H1 (cell line): ENCODE results near the gene CLDN6. TPM values are rescaled to one million over a fixed set of nuclear protein-coding genes. Genes with fewer than 3 reads are reported as not detected.

Experiments used
- ATF3 ChIP-seq: IDR thresholded peaks from 2 replicates; pipeline ENCODE4 v1.6.1; 2011; ENCODE audit warnings: low read depth, mild to moderate bottlenecking, low read length; ENCODE audit not compliant: insufficient read depth
- BACH1 ChIP-seq: IDR thresholded peaks from 2 replicates; pipeline ENCODE4 v1.6.1; 2012; ENCODE audit warnings: low read length, improper control_type of control experiment
- CHD1 ChIP-seq: IDR thresholded peaks from 2 replicates; pipeline ENCODE4 v1.6.1; 2012; ENCODE audit warnings: low read depth, low read length, improper control_type of control experiment
- EP300 ChIP-seq, 2 experiments: IDR thresholded peaks; 1 replicate in 1 of 2; 2 replicates in 1 of 2; pipeline ENCODE4 v1.6.1; 2011 to 2012; ENCODE audit warnings: low read depth in 2 of 2, low read length in 2 of 2, mild to moderate bottlenecking in 2 of 2, borderline replicate concordance in 1 of 2, inconsistent platforms in 1 of 2, moderate library complexity in 1 of 2
- FOSL1 ChIP-seq: IDR thresholded peaks from 2 replicates; pipeline ENCODE4 v1.6.1; 2011; ENCODE audit warnings: mild to moderate bottlenecking, low read depth, low read length, moderate library complexity; ENCODE audit not compliant: insufficient read depth
- GTF2F1 ChIP-seq: IDR thresholded peaks from 2 replicates; pipeline ENCODE4 v1.6.1; 2012; ENCODE audit warnings: low read depth, low read length, improper control_type of control experiment, borderline replicate concordance
- HDAC6 ChIP-seq: IDR thresholded peaks from one replicate; pipeline ENCODE4 v1.7.1; 2012; ENCODE audit warnings: low read depth, mild to moderate bottlenecking, inconsistent platforms, low read length, moderate library complexity
- KDM1A ChIP-seq: fragments of 200-600, 300-600 bp; sonication (generic); IDR thresholded peaks from 2 replicates; pipeline ENCODE4 v1.7.1; 2016; ENCODE audit warnings: mild to moderate bottlenecking, low read length, borderline replicate concordance
- KDM5A ChIP-seq: fragments of 200-600 bp; IDR thresholded peaks from 2 replicates; pipeline ENCODE4 v1.7.1; 2012; ENCODE audit warnings: mild to moderate bottlenecking, low read length, inconsistent platforms, mixed read lengths
- NRF1 ChIP-seq: IDR thresholded peaks from 2 replicates; pipeline ENCODE4 v1.6.1; 2011; ENCODE audit warnings: mild to moderate bottlenecking, low read depth, low read length, improper control_type of control experiment
- POU5F1 ChIP-seq: IDR thresholded peaks from 2 replicates; pipeline ENCODE4 v1.6.1; 2011; ENCODE audit warnings: low read depth, mild to moderate bottlenecking, low read length, moderate library complexity
- RAD21 ChIP-seq, 2 experiments: IDR thresholded peaks in 1 of 2; conservative IDR thresholded peaks in 1 of 2; 2 replicates each; pipeline ENCODE4 v1.6.1; 2011; ENCODE audit warnings: low read depth in 2 of 2, low read length in 2 of 2, improper control_type of control experiment in 1 of 2, inconsistent platforms in 1 of 2, mild to moderate bottlenecking in 1 of 2, moderate library complexity in 1 of 2
- SAP30 ChIP-seq: fragments of 300-600 bp; sonication (generic); IDR thresholded peaks from 2 replicates; pipeline ENCODE4 v1.7.1; 2012; ENCODE audit warnings: low read length, moderate library complexity, mild to moderate bottlenecking, inconsistent platforms; ENCODE audit not compliant: insufficient read depth, insufficient replicate concordance
- SIN3A ChIP-seq, 2 experiments: IDR thresholded peaks in 1 of 2; conservative IDR thresholded peaks in 1 of 2; 2 replicates each; pipeline ENCODE4 v1.6.1; 2011 to 2012; ENCODE audit warnings: low read length in 2 of 2, improper control_type of control experiment in 1 of 2, low read depth in 1 of 2, mild to moderate bottlenecking in 1 of 2
- SP2 ChIP-seq: IDR thresholded peaks from 2 replicates; pipeline ENCODE4 v1.6.1; 2012; ENCODE audit warnings: mild to moderate bottlenecking, low read length, inconsistent platforms
- TEAD4 ChIP-seq: IDR thresholded peaks from 2 replicates; pipeline ENCODE4 v1.6.1; 2012; ENCODE audit warnings: low read depth, low read length, inconsistent platforms, mixed read lengths
- polyA plus RNA-seq, 7 experiments: library from polyadenylated mRNA; depleted of rRNA in 3 of 7; stranded (reverse) in 5 of 7; unstranded in 2 of 7; fragments of >200 nt in 5 of 7; fragments of 200-250 nt in 2 of 7; gene quantifications; 1 replicate in 5 of 7; 2 replicates in 1 of 7; 4 replicates in 1 of 7; pipeline versions ENCODE4 v1.2.1 to v1.2.3, GENCODE V29; 2011 to 2013; ENCODE audit warnings: missing spikeins in 2 of 7, mixed read lengths in 2 of 7
- total RNA-seq: library from RNA; stranded (reverse); fragmentation: NEBNext Ultra II Directional; extraction: Animal tissue kit (Norgen Biotek cat#: 25700); gene quantifications from 2 replicates; pipeline ENCODE4 v1.2.1, GENCODE V29; 2021
- TF ChIP-seq, protein P1 (sequence below): IDR thresholded peaks from 2 replicates; pipeline ENCODE4 v1.6.1; 2012; ENCODE audit warnings: inconsistent platforms
- TF ChIP-seq, protein P2 (sequence below): IDR thresholded peaks from 2 replicates; pipeline ENCODE4 v1.6.1; 2012; ENCODE audit warnings: inconsistent platforms

CLDN6 gene
- total and polyA plus RNA-seq, 2 of the 8 experiments (the other 6 are each of a cell fraction or from before 2014, with no cell fraction given): 747 to 1,115 TPM

GRCh38 chr16:3003582-3004270, 14.3 kb downstream of the CLDN6 start (continued):
- TF ChIP-seq ATF3 (no peak), SAP30 (no peak), RAD21 (IDR thresholded peaks at IDR 0.05 in 1 of 2, conservative IDR thresholded peaks at IDR 0.05 in 1 of 2; ENCODE audit: low read depth in 2 of 2, low read length in 2 of 2) (peak; percentile 85 to 92), SP2 (peak; percentile 62), FOSL1 (no peak), EP300 (IDR thresholded peaks at IDR 0.05; ENCODE audit: borderline replicate concordance in 1 of 2, low read depth in 2 of 2, low read length in 2 of 2) (peak in 1 of 2 experiments; percentile 36; a peak in 1 of 3 replicates), CHD1 (no peak), GTF2F1 (no peak), HDAC6 (no peak), BACH1 (no peak), KDM5A (no peak), NRF1 (peak; percentile 69), SIN3A (conservative IDR thresholded peaks at IDR 0.05 in 1 of 2, IDR thresholded peaks at IDR 0.05 in 1 of 2; ENCODE audit: low read depth in 1 of 2, low read length in 2 of 2) (peak; percentile 76 to 97; a peak in 3 of 4 replicates), POU5F1 (no peak), KDM1A (peak; percentile 60; the same call in 1 of the 2 replicates), TEAD4 (no peak)
- TF ChIP-seq, protein P1, sequence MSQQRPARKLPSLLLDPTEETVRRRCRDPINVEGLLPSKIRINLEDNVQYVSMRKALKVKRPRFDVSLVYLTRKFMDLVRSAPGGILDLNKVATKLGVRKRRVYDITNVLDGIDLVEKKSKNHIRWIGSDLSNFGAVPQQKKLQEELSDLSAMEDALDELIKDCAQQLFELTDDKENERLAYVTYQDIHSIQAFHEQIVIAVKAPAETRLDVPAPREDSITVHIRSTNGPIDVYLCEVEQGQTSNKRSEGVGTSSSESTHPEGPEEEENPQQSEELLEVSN: peak; percentile 68
- TF ChIP-seq, protein P2, sequence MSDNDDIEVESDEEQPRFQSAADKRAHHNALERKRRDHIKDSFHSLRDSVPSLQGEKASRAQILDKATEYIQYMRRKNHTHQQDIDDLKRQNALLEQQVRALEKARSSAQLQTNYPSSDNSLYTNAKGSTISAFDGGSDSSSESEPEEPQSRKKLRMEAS: peak; percentile 83
- TF ChIP-seq, all 59 proteins: peak for 17
